Fibroblast of villous mesenchyme (primary cell): Measurements from ENCODE around the gene ELF1. TPM values are rescaled to one million over a fixed set of nuclear protein-coding genes. Genes with fewer than 3 reads are reported as not detected.
"Not testable (repeated sequence)": the region's sequence is repeated elsewhere in the genome, so short reads cannot be mapped to it uniquely, and the experiment has no call there.

Source experiments
- DNase-seq: peaks from one replicate; pipeline ENCODE4 v3.0.0-alpha.2; 2010; ENCODE audit warnings: low read depth
- H3K4me3 ChIP-seq: 2 replicates; pipeline ENCODE4 v1.5.1; 2011; ENCODE audit warnings: low read depth, mild to moderate bottlenecking, low read length
- CTCF ChIP-seq: IDR thresholded peaks from 2 replicates; pipeline ENCODE4 v1.5.1; 2012; ENCODE audit warnings: low read depth, mild to moderate bottlenecking, low read length; ENCODE audit not compliant: insufficient read depth
- total RNA-seq: library from RNA; depleted of rRNA; stranded (reverse); fragments of >200 nt; gene quantifications from 2 replicates; pipeline ENCODE4 v1.2.3, GENCODE V29; 2012

The ELF1 gene
- total RNA-seq, 1 donor, result 43.6 TPM

DNA sequence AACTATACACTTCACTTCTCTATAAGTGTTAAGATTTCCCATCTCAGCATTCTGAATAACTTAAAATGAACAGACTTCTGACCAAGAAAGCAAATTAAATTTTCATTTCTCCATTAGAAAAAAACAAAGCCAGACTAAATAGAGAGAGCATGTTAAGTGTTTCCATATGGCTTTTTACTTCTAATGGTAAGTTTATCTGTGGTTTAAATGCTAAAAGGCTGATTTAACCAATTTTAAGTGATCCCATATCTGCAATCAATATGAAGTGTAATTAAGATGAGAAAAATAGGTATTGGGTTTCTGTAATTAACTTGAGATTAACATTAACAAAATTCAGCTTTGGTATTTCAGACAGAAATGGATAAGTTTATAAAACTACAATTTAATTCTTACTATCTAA is 107.8 kb downstream of the ELF1 start:
- DNase-seq, result no peak
- no peak overlapping the region for H3K4me3 ChIP-seq
- TF ChIP-seq CTCF, result no peak

- no peak overlapping the region for H3K4me3 ChIP-seq
- TF ChIP-seq CTCF, result no peak
- no peak for DNase-seq
Observed at GRCh38 chr13:40910324-40911050, 108.6 kb downstream of the ELF1 start.

DNA sequence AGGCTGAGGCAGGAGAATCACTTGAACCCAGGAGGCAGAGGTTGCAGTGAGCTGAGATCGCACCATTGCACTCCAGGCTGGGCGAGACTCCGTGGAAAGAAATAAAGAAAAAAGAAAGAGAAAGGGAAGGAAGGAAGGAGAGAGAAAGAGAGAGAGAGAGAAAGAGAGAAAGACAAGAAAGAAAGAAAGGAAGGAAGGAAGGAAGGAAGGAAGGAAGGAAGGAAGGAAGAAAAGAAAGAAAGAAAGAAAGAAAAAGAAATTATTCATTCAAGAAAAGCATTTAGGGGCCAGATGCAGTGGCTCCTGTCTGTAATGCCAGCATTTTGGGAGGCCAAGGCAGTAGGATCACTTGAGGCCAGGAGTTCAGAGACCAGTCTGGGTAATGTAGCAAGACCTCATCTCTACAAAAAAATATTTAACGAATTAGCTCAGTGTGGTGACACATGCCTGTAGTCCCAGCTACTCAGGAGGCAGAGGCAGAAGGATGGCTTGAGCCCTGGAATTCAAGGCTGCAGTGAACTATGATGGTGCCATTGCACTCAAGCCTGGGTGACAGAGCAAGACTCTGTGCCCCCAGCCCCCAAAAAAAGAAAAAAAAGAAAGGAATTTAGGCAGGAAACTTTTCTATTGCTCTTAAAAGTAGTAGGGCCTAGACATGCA is 109.4 kb downstream of the ELF1 start:
- not testable (repeated sequence) for H3K4me3 ChIP-seq, DNase-seq

DNA sequence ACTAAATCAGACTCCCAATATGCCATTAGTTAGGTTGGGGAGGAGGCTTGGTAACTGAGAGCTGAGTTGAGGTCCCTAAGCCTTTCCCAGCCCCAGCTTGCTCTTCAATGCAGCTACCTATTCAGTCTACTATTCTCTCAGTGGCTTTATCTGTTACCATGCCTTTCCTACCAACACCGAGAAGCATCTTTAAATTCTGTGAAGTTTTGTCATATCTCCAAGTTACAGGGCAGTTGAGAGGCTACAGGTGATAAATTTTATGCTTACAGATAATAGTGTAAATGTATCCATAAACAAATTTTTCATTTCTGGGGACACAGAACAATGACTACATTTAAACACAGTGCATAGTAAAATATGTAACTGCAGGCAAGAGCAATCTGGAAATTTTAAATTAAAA is 110.6 kb downstream of the ELF1 start:
- no peak overlapping the region for H3K4me3 ChIP-seq
- DNase-seq, result no peak
- TF ChIP-seq CTCF, result no peak

DNA sequence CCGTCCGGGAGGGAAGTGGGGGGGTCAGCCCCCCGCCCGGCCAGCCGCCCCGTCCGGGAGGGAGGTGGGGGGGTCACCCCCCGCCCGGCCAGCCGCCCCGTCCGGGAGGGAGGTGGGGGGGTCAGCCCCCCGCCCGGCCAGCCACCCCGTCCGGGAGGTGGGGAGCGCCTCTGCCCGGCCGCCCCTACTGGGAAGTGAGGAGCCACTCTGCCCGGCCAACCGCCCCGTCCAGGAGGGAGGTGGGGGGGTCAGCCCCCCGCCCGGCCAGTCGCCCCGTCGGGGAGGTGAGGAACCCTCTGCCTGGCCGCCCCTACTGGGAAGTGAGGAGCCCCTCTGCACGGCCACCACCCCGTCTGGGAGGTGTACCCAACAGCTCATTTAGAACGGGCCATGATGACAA is 118.1 kb downstream of the ELF1 start:
- not testable (repeated sequence) for H3K4me3 ChIP-seq, DNase-seq

GRCh38 chr13:40900568-40900967 is 118.5 kb downstream of the ELF1 start:
- DNase-seq, H3K4me3 ChIP-seq: not testable (repeated sequence)

DNA sequence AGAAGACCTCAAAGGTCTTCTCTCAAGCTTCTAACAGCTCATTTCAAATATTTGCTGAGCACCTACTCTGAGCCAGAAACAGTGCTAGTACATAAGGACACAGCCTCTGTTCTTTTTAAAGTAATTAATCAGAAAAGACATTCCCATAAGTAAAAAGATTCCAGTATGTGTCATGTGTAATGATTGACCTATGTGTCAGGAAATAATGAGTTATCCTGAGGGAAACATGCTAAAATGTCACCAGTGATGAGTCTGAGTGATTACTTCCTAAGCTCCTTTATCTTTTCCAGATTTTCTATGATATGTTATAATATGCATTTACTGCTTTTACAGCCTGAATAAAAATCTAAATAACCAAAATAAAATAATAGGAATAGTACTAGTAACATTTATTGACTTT is 122.1 kb downstream of the ELF1 start:
- DNase-seq, result no peak
- no peak overlapping the region for H3K4me3 ChIP-seq
- no peak for TF ChIP-seq CTCF

DNA sequence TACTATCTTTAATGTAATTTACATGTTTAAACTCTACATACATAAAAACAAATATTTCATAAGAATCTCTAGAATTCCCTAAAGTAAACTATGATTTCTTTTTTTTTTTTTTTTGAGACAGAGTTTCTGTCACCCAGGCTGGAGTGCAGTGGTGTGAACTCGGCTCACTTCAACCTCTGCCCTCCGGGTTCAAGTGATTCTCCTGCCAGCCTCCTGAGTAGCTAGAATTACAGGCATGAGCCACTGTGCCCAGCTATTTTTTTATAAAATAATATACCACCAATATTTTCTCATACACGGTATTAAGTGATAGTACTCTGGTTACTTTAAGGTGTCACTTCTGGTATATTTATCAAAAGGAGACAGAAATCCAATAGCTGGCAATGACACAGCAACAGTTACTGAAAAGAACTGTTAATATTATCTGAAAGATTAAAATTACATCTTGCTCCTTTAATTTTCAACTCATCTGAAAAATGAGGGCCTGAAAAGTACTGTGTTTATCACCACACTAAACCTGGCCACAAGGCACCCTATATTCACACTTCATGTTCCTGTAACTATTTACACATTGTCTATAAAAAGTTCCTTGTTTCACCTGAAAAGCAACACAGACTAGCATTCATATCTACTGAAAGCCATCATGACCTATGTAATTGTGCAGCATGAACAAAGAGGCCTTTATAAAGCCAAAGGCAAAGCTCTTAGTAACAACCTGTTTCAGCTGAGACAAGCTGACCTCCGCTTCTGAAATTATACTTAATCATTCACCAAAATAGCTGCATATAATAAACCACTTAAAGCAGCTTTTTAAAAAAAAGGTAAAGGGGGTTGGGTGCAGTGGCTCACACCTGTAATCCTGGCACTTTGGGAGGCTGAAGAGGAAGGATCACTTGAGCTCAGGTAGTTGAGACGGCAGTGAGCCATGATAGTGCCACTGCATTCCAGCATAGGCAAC is 123.6 kb downstream of the ELF1 start:
- H3K4me3 ChIP-seq, result no peak overlapping the region
- DNase-seq, result no peak
- TF ChIP-seq CTCF, result no peak

- not testable (repeated sequence) for H3K4me3 ChIP-seq, DNase-seq
Observed at GRCh38 chr13:40893573-40893972, 125.5 kb downstream of the ELF1 start.
